OCI-LY1 (cell line): ENCODE results near the gene RFX2.

Experiments used
- CTCF ChIP-seq: fragments of 200-600 bp; sonication (generic), shearing (Covaris generic); IDR thresholded peaks from 2 replicates; pipeline ENCODE4 v1.5.1; 2017; ENCODE audit warnings: mild to moderate bottlenecking, antibody characterized with exemption, low read length, moderate library complexity, mixed read lengths
- EZH2 ChIP-seq: fragments of 200-600 bp; sonication (generic), shearing (Covaris generic); IDR thresholded peaks from 2 replicates; pipeline ENCODE4 v1.8.0; 2017; ENCODE audit warnings: borderline replicate concordance, mixed run types, mild to moderate bottlenecking, antibody characterized with exemption, low read length, moderate library complexity, mixed read lengths

- TF ChIP-seq EZH2 (no peak), CTCF (no peak)
Observed at GRCh38 chr19:5983367-5983955, 126.8 kb downstream of the RFX2 start.
